Measurements from ENCODE around the gene SSTR4. TPM values are rescaled to one million over a fixed set of nuclear protein-coding genes. Genes with fewer than 3 reads are reported as not detected.
"Not testable (repeated sequence)": the region's sequence is repeated elsewhere in the genome, so short reads cannot be mapped to it uniquely, and the experiment has no call there.

The SSTR4 gene, protein sequence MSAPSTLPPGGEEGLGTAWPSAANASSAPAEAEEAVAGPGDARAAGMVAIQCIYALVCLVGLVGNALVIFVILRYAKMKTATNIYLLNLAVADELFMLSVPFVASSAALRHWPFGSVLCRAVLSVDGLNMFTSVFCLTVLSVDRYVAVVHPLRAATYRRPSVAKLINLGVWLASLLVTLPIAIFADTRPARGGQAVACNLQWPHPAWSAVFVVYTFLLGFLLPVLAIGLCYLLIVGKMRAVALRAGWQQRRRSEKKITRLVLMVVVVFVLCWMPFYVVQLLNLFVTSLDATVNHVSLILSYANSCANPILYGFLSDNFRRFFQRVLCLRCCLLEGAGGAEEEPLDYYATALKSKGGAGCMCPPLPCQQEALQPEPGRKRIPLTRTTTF
- polyA plus RNA-seq (ENCODE audit: insufficient read length) = not detected

DNA sequence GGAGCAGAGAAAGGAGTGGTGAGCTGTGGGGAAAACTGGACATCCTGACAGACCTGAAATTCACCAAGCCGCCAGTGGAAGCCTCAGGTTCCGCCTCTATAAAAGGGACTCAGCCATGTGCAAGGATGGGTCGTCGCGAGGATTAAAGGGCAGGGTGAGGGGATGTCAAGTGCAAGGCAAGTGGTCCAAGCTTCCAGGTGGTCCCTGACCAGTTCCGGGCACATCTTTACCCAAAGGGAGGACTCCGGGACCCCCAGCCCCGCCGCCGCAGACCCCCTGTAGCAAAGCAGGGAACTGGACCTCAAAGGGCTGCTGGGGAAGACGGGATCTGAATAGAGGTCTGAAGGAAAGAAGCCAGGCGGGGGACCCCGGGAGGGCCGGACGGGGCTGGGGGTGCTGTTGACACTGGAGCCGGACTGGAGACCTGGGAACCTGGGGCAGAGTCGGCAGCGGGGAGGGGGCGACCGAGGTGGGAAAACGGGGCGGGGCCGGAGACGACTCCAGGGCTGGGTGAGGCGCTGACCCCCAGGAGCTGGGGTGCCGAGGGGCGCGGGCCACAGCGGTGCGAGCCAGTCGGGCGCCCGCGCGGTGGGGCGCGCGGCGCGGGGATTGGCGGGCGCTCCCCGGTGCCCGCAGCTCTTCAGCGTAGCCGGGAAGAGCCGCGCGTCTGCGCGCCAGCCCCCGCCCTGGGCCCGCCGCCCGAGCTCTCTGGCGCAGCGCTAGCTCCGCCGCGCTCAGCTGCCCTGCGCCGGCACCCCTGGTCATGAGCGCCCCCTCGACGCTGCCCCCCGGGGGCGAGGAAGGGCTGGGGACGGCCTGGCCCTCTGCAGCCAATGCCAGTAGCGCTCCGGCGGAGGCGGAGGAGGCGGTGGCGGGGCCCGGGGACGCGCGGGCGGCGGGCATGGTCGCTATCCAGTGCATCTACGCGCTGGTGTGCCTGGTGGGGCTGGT lies at the start of gene SSTR4:
TSS of gene SSTR4 (plus strand) at position 592 of the 951 bp plus-strand sequence. CDS start at position 764, 172 bp downstream.
- no peak for DNase-seq (ENCODE audit: low read depth)

DNA sequence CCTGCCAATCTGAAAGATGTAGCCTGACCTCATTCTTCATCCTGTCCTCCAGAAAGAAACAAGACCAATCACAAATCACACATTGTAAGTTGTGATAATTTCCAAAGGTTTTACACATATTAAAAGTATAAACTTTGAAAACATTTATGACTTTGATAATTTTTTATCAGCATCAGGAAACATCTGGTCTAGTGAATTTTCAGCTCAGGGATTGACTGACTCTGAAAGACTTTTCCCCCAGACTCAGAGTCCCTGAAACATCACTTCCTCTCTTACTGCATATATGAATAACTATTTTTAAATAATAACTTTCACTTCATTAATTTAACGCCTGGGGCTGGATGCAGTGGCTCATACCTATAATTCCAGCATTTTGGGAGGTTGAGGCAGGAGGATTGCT lies 48.5 kb upstream of the SSTR4 start:
- no peak for DNase-seq (ENCODE audit: low read depth)

DNA sequence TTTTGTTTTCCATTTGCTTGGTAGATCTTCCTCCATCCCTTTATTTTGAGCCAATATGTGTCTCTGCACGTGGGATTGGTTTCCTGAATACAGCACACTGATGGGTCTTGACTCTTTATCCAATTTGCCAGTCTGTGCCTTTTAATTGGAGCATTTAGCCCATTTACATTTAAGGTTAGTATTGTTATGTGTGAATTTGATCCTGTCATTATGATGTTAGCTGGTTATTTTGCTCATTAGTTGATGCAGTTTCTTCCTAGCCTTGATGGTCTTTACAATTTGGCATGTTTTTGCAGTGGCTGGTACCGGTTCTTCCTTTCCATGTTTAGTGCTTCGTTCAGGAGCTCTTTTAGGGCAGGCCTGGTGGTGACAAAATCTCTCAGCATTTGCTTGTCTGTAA lies 43.7 kb upstream of the SSTR4 start:
- not testable (repeated sequence) for DNase-seq (ENCODE audit: low read depth)

DNA sequence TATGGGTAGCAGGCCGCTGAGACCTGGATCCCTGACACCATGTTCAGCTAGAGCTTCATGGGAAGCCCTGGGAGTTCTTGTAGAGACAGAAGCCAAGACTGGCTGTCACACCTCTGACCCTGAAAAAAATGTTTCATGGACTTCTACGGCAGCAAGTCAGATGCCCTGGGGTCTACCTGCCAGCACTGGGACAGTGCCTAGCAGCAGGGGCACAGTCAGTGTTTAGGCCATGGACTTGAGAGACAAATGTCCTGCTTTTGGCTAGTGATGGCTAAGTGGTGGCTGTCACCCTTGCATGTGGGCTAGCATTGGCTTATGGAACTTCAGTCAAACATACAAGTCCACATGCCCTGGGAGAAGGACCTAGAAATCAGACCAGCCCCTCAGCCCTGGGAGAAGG lies 41.3 kb upstream of the SSTR4 start:
- DNase-seq (ENCODE audit: low read depth) = no peak

DNA sequence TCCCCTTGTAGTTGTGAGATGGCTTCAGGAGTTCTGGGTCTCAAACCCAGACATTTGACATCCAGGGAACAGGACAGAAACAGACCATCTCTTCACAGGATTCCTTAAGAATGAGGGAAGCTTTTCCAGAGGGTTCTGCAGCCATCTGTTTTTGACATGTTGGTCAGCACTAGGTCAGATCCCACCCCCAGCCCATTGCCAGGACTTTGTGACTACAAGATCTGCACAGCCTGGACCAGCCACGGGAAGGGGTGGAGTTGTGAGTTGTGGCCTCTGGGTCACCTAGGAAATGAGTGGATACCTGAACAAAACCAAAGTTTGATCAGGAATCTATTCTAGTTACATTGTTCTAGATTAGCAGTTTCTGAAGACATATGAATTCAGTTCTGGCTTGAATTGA lies 39.2 kb upstream of the SSTR4 start:
- no peak for DNase-seq (ENCODE audit: low read depth)

DNA sequence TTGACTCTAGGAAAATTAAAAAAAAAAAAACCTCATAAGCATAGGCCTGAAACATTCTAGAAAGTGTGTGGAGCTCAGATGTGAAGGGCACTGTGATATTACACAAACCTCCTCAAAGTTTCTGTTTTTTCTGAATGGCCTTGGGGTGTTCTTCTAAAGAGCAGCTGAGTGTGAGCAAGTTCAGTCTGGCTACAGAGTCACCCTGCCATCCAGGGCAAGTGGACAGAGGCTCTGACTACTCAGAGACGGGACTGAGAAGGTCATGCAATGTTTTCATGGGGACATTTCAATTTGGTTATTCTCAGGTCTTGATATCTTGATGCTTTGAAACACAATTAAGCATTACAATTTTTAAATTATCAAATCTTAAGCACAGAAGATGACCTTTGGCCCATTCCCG lies 36.6 kb upstream of the SSTR4 start:
- no peak for DNase-seq (ENCODE audit: low read depth)

DNA sequence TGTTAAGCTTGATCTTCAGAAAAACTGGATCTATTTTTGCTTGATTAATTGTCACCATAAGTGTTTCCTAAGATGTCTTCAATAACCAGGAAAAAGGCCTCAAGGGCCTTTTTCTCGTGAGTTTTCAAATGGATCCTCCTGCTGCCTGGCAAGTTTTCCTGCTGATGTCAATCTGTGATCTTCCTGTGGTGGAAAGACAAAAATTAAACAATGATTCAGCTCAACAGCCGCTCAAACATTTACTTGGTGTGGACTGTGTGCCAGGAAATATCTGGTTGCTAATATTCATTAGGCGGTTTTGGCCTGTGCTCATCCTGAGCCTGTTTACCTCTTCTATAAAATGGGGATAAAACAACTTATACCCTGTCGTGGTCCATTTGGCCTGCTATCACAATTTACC lies 35.4 kb upstream of the SSTR4 start:
- no peak for DNase-seq (ENCODE audit: low read depth)

DNA sequence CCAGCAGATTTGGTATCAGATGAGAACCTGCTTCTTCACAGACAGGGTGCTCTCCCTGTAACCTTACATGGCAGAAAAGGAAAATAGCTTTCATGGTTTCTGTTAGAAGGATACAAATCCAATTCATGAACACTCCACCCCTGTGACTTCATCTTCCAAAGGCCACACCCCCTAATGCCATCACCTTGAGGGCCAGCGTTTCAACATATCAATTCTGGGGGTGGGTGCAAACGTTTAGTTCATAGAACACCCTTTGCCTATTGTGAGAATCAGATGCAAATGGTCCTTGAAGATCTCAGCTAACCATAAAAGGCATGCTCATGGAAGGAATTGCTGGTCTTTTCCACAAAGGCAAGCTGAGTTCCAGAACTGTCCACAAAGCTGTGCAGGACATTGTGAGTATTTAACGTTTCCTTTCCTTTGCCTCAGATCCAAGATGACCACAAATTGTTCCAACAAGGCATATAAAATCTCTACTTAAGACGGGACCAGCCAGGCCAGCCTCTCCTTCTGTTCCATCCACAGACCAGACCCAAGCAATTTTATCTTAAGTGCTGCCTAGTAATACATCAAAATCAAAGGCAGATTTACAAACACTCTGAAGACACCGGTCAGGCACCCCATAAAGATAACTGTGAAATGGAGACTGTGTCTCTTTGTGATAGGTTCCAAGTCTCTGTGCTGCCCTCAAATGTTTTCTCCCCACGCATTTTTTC lies 34.7 kb upstream of the SSTR4 start:
- no peak for DNase-seq (ENCODE audit: low read depth)

DNA sequence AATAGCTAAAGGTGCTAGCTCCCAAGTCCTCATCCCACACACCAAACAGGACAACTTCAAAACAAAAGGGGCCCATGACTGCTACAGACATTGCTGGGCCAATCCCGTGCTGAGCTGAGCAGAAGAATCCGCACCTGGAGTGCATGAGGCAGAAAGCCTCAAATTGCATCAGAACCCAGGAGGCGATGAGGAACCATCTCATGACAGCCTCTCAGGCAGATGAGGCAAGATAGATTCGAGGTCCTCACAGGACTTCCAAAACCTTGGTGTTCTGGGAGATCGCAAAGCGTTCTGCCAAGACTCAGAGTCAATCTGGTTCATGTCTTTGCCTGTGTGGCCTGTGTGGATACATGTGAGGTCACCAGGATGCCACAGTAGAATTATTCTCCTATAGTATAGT lies 32.8 kb upstream of the SSTR4 start:
- no peak for DNase-seq (ENCODE audit: low read depth)

DNA sequence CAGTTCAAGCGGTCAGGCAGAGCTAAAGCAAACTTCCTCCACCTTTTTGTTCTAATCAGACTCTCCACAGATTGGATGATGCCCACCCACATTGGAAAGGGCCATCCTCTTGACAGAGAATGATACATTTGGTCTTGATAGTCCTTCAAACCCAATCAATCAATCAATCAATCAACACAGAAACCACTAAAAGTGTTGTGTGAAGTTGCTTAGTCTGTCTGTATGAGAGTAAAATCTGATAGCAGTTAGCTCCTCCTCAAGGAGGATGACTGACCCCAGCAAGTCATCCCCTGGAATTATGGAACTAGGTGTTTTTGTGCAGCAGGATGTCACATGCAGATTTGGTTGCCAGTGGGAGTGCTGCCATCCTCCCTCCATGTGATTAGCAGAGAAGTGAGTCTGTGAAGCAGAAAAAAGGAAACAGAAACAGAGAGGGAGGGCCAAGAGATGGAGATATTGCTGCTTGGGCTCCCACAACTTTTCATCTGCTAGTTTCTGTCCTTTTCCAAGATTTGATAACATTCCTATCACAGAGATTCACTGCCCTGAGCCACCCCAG lies 32.0 kb upstream of the SSTR4 start:
- no peak for DNase-seq (ENCODE audit: low read depth)

DNA sequence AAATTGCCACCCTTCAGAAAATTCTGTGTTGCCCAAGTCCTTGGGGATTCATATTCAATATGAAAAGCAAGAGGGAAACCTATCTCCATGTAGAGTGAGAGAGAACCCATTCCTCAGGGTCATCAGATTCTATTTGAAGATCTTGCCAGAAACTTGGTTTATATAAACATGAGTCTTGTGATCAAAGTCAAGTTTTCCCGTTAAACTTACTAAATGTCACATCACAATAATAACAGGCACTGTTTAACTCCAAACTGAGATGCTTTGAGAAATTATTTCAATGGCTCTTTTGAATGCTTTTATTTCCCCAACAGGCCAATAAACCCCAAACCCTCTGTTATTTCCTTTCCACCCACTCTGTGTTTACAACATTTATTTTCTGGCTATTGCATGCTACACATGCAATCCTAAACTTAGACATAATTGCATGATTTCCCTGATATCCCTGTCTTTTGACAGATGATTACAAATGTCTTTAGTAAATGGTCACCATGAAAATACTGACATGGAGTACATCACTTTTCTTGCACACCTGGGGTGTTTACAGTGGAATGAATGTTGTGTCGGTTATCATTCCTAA lies 31.1 kb upstream of the SSTR4 start:
- DNase-seq (ENCODE audit: low read depth) = no peak

DNA sequence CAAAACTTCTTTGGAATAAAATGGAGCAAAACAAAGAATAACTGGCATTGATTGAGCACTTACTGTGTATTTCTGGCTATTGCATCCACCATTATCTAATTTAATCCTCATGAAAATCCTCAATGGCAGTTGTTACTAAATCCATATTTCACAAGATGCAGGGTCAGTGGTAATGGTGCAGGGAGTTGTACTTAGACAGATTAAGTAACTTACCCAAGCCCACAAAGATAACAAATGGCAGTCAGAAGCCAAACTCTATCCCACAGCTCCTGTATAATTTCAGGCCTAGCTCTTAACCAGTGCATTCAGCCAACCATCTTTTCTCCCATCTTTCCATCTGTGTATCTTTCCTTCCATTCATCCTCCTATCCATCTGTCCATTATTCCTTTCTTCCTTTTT lies 29.3 kb upstream of the SSTR4 start:
- no peak for DNase-seq (ENCODE audit: low read depth)

DNA sequence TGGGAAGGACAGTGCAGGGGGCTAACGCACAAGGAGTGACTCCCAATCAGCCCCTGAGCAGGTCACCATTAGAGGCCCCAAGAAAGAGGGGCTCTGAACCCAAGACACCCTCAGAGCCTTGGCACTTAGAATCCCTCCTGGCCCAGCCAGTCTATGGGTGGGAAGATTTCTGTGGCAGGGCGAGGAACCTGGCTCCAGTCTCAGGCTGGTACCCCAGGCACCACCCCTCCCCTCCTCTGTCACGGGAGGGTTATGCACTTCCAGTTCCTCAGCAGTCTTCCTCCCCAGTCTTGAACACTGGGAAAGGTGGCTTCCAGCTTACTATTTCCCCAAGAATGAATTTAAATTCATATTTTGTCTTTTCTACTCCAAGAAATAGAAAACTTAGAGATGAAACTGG lies 27.6 kb upstream of the SSTR4 start:
- DNase-seq (ENCODE audit: low read depth) = no peak

DNA sequence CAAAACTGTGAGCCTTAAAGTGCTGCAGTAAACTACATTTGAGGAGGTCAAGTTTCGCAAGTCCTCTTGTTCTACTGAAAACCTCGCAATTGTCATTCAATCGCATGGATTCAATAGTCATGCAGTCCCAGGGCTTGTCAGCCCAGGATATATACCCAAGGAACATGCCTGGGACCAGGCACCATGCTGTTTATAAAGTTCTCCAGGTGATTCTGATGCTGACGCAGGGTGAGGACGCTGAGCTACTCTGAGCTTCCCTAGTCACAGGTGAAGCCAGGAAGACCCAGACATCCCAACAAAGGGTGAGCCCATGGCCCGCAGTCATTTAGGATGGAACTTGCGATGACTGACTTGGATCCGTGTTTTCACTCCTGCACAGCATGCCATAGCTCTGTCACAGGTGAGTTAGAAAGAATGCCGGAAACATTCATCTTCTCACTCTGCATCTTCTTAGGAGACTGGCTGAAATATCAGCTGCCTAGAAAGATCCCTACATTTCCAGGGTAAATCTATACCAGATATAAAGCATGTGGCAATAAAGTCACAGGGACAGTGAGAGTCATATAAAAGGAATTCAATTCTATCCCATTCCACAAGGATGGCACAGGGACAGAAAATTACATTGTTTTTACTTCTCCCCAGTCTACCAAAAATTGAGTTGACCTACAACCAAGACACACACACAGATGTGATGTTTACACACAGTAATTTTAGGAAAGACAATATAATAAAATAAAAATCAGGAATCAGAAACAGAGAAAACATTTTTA lies 27.0 kb upstream of the SSTR4 start:
- no peak for DNase-seq (ENCODE audit: low read depth)

DNA sequence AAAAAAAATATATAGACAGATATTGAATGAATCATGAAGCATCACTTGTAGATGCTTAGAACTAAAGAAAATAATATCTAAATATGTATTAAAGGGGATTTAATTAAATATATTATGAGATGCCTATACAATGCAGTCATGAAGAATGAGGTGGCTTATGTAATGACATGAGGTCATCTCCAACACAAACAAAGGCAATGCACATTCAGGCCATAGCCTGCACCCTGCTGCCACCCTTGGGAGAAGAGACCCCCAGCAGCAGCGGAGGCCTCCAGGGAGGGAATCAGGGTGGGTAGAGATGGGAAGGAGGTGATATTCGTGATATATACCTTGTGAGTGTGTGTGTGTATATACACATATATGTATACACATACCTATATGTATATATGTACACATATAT lies 26.4 kb upstream of the SSTR4 start:
- no peak for DNase-seq (ENCODE audit: low read depth)

DNA sequence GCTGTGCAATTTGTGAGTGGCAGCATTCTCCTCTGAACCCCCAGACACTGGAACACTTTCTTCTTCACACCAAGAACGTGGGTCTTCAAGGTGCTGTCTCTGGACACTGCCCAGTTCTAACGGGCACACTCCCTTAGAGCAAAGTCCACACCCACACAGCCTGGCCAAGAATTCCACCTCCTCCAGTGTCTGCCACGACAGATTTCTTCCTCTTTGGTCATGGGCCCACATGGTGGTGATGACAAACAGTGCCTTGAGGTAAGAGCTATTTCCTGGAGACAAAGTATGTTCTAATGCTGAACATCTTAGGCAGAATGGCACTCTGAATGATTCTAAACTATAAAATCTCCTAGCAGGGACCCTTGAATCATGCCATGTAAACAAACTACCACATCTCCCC lies 25.5 kb upstream of the SSTR4 start:
- no peak for DNase-seq (ENCODE audit: low read depth)

DNA sequence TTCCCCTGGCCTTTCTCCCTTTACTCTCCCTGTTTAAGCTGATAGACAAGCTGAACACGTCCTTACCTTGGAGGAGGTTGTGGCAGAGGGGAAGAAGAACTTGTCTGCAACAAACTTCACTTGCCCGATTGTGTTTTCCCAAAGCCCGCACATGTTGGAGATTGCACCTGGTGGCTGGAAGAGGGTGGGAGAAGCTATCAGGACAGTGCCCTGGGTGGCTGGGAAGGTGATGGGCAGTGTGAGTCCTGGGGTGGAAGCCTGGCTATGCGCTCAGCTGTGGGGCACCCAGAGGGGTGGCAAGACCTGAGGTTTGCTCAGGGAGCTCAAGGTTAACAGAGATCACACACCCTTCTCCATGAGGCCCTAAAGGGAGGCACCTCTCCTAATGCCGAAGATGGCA lies 25.0 kb upstream of the SSTR4 start:
- no peak for DNase-seq (ENCODE audit: low read depth)

DNA sequence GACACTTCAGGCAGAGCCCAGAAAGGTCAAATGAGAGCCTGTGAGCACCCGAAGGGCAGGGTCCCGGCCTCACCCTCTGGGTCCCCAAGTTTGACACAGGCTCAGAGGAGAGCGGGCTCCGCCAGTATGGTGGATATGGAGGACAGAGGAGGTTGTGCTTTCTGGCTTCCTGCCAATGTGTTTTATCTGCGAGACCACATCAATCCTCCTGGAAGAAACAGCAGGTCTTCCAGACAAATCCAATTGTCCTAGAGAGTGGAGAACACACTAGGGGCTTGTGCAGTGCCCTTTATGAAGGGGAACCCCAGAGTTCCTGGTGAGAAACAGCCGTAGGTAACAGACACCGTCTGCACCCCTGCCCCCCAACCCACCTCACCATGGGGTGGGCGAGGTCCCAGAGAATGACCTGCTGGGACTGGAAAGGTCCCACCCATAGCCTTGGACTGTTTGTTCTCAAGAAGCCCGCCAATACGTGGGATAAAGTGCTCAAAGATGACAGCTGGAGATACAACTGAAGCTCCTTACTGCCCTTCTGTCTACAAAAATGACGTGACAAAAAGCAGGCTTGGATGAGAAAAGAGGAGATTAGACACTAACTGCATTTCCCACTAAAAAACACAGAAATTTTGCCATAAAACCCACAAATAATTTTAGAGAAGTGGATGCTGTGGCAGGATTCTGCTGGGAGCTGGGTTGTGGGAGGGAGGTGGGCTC lies 23.9 kb upstream of the SSTR4 start:
- DNase-seq (ENCODE audit: low read depth) = no peak

DNA sequence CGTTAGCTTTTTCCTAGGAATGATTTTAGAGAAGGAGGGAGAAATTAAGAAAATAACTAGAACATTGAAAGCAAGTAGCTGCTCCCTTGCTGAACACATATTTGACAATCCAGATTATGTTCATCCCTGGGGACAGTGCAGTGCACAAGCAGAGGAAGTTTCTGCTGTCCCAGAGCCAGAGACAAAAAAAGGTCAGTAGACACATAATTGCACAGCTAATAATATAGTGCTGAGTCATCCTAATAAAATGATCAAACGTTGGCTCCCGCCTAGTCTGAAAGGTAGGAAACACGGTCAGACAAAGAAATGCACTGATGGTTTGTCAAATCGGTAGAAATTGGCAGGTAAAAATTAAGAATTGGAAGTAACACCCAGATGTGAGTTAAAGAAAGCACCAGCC lies 21.7 kb upstream of the SSTR4 start:
- DNase-seq (ENCODE audit: low read depth) = no peak

DNA sequence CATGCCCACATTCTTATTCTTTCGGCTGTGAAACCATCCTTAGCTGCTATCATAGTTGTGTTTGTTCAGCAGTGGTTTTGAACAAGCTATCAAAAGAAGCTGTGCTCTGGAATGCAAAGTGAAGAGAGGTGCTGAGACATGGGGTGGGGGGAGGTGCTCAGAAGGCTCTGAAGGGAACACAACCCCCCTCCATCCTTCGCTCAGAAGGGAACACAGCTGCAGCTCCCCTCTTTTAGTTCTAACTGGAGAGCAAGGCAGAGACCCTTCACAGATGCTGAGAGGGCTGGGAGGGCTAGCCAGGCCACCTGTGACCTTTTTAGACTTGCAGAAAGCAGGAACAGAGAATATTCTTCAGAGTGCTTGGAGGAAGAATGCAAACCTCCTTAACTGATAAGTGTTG lies 17.6 kb upstream of the SSTR4 start:
- DNase-seq (ENCODE audit: low read depth) = no peak
